Measurements from ENCODE around the gene SAP30L.

SAP30L gene

DNA sequence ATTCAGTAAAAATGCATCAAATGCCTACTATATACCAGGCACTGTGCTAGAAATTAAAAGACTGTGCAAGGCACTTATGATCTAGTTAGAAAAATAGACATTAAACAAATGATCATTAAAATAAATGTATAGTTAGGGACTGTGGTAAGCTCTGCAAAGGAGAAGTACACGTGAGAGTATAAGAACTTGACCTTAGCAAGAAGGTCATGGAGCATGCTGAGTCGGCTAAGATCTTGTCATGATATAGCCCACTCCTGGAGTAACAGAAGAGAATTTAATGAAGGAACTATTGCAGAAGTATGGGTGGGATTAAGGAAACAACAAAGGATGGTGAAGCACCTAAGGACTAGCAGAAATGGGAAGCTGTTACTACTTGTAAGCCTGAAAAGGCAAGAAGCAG, 23.5 kb upstream of the SAP30L start:
- no peak for DNase-seq

DNA sequence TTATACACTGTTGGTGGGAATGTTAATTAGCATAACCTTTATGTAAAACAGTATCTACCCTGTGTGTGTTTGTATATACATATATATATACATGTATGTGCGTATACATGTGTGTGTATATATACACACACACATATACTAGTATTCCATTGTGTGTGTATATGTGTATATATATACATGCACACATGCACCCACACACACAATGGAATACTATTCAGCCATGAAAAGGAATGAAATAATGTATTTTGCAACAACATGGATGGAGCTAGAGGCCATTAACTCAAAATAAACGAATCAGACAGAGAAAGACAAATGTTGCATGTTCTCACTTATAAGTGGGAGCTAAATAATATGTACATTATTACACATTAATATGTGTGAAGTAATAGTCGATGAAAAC, 17.6 kb upstream of the SAP30L start:
- DNase-seq: no peak

DNA sequence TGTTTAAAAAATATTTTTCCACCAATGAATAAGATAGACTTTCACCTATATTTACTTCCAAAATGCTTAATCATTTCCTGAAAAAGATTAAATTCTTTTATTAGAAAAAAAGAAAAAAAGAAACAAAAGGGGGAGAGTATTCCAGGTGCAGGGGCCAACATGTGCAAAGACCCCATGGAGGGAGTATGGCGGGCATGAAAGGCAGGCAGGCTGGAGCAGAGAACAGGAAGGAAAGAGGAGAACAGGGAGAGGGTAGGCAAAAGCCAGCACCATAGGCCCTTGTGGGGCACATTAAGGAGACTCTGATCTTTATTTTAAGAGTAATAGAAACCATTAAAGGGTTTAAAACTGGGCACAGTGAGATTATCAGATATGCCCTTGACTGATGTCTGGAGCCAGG, 16.5 kb upstream of the SAP30L start:
- DNase-seq: no peak

DNA sequence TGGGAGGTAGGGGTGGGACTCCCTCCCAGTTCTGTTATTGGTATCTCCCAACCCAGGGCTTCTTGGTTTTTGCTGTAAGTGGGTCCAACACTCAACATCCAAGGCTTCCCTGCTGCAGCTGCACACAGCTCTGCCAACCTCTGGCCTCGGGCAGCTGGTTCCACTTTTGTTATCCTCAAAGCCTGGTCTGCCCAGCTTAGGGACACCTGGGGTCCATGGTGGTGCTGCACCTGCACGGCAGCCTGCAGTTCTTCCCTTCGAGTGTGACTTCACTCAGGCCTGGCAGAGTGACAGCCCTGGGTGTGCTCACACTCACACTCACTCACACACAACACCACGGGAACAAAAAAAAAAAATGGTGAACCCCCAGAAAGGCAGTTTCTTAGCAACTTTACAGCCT, 15.3 kb upstream of the SAP30L start:
- no peak for DNase-seq

DNA sequence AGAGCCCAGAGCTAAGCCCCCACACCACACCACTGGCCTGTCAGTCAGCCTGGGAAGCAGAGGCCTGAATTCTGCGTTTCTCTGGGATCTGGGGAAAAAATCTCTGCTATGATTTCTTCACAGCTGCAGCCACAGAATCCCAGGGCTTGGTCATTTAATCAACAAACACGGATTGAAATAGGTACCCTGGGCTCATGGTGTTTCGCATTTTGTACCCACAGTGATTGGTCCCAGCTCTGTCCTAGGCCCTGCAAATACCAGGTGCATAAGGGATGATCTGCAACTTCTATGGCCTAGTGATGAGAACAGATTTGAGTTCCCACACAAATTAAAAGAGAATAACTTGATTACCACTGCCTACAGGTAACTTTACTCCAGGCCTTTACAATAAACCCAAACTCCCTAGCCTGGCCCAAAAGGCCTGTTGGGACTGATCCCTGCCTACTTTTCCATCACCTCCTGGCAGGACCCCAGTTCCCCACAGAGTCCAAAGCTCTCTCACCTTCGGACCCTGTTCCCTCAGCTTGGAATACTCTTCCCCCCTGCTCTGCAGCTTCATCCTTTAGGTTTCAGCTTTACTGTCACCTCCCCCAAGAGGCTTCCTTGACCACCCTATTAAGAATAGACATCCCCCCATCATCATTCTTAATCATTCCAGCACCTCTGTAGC, 14.7 kb upstream of the SAP30L start:
- no peak for DNase-seq

DNA sequence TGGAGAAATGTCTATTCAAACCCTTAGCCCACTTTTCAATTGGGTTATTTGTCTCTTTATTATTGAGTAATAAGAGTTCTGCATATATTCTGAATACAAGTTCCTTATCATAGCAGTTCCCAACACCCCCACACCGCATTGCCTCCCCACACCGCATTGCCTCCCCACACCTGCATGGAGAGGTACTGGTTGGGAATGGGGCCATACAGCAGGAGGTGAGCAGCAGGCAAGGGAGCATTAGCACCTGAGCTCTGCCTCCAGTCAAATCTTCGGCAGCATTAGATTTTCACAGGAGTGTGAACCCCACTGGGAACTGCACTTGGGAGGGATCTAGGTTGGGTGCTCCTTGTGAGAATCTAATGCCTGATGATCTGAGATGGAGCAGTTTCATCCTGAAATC, 10.6 kb upstream of the SAP30L start:
- no peak for DNase-seq

DNA sequence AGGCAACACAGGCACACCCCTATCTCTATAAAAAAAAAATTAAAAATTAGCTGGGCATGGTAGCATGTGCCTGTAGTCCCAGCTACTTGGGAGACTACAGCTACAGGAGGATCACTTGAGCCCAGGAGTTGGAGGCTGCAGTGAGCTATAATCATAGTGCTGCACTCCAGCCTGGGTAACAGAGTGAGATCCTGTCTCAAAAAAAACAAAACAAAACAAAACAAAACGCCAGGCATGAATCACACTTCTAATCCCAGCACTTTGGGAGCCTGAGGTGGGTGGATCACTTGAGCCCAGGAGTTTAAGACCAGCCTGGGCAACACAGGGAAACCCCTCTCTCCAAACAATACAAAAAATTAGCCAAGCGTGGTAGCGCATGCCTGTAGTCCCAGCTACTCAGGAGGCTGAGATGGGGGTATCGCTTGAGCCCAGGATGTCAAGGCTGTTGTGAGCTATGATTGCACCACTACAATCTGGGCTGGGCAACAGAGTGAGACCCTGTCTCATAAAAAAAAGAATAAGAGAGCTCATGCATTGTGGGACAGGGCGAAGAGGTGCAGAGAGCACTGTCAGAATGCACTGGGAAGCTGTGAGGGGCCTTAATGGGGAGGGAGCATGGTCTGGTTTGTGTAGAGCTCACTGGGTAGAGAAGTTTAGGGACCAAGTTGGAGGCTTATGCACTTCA, 8.4 kb upstream of the SAP30L start:
- DNase-seq: no peak

DNA sequence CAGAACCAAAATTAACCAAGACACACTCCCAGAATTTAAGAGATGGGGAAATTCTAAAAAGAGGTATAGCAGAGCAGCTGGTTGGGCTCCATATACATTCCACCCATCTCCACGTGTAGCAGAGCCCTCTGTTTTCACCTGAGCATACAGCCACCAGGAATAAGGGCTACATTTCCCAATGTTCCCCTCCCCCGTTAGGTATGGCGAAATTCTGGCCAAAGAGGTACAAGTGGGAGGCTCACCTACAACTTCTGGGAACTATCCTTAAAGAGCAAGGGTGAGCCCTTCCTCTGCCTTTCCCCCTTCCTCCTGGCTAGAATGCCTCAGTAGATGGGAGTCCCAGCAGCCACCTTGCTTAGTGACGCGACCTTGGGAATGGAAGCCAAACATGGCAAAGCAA, 5.3 kb upstream of the SAP30L start:
- DNase-seq: no peak

DNA sequence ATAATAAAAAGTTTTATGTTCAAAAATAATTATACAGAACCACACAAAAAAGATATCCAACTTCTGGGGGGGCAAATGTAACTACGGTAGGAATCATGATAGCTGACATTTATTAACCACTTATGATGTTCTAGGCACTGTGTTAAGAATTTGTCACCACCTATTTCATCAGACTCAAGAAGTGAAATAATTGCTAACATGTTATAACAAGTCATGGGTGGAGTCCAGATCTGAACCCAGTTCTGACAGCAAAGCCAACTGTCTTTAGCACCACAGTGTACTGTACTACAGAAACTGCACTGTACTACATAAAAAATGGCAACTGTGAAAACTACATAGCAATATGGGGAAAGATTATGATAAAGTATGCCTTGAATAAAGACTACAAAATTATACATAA, 3.0 kb upstream of the SAP30L start:
- no peak for DNase-seq

DNA sequence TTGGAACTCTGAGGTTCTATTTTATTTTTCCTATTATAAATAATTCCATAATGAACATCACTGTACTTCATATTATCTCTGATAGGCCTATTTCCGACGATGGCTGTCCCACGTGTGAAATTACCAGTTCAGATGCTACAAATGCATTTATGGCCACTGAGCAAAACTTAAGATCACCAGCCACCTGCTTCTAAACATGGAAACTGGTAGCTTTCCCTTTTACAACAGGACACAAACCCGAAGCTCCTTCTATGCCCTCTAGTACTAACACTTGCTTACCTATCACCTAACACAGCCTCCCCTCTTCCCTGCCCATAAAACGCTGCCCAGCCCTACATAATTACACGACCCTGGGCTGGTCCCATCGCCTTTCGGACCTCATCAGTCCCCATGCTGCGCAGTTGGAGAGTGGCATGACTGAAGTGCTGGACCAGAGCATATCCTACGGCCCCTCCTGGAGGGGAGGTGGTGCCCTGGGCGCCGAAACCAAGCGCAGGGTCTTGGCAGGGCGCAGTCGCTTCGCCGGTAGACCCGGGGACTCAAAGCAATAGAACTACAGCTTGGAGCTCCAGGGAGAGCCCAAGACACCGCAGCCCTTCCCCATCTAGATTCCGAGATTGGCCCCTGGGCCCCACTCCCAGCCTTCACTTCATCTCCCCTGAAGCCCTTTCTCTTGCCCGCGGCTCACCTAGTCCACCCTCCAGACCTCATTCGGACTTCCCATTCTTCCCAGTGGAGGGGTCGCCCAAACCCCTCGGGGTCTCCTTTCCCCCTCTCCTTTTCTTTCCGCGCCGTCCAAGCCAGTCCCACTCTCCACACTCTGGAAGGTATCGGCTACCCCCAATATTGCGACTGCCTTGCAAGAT, 1.0 kb upstream of the SAP30L start:
- peak; percentile 12 for DNase-seq

DNA sequence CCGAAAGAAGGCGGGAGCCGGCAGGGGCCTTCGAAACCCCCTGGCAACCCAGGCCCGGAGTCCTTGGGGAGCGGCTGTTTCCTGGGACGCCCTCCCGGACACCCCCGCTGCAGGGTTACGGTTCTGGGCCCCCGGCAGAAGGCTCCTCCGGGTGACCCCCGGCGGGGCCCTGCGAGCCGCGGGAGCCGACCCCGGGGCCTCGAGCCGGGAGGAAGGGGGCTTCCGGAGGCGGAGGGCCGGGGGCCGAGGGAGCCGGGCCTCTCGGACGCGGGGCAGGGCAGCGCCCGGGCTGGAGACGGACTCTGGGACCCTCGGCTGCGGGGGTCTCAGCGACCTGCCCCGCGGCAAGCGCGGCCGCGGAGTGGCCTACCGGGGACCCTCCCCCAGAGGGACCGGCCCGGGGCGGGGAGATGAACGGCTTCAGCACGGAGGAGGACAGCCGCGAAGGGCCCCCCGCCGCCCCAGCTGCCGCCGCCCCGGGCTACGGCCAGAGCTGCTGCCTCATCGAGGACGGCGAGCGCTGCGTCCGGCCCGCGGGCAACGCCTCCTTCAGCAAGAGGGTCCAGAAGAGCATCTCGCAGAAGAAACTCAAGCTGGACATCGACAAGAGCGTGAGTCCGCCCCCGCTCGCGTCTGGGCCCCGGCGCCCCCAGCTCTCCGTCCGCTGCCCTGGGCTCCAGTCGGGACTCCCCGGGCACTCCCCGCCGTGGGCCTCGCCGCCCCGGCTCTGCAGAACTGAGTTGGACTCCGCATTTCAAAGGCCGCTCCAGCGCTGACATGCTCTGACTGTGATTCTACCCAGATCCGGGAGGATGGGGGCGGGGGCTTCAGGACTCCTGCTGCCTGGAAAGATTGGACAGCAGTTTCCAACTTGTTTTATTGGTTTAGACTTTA, 645 bp downstream of the SAP30L start:
- DNase-seq: peak; percentile 17

DNA sequence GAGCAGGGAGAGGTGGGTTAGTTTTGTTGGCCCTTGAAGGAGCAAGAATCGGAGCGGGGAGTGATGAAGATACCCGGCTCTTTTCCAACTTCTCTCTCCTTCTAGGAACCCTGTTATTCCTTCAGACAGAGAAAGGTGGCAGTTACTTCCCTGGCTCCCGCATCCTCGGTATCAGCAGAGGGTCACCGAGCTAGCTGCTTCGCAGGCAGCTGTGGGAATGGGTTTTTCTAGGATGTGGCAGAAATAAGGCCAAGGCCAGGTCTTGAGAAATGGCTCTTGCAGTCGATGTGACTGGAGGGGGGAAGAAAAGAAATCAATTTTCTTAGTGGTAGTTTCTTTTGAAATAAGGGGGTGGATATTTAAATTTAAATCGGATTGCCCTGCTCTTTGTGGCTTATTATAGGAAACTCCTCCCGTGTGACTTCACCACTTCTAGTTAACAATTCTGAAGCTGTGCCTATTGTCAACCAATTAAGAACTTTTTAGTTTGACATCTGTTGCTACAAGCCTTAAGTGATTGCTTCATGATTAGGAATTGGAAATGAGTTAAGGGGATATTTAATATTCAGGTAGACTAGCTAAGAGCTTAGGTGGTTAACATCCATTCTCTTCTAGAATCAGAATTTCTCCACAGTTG, 1.4 kb downstream of the SAP30L start:
- DNase-seq: no peak

DNA sequence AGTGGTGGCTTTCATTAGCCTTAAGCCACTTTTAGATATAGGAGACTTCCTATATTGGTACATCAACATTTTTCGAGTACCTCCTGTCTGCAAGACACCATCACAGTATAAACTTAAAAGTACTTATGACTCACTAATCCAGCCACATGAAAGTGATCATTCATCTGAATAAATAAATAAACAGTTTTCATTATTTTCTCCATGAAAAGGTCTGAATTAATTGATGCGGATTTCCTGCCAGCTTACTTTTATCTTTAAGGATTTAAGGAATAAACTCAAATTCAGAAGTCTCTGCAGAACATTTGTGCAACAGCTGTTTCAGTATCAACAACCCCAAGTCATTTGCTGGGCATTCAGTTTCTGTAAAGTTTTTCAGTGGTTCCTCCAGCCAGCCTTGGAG, 4.0 kb downstream of the SAP30L start:
- no peak for DNase-seq

DNA sequence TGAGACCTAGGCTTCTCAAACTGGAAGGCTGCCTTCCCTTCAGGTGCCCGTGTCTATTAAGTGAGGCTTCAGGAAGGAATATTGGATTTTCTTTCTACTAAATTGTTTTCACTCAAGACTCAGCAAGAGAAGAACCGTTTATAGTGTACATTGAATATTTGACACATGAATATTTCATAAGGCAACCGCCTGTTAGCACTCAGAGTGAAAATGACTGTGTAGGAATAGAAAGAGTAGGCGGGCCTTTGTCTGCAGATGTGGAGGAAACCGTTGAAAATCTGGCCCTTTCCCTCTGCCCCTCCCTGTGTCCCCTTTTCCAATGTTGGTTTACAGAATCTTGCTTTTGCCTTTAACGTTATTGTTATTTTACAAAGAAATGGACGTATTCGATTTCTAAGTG, 6.2 kb downstream of the SAP30L start:
- DNase-seq: no peak

DNA sequence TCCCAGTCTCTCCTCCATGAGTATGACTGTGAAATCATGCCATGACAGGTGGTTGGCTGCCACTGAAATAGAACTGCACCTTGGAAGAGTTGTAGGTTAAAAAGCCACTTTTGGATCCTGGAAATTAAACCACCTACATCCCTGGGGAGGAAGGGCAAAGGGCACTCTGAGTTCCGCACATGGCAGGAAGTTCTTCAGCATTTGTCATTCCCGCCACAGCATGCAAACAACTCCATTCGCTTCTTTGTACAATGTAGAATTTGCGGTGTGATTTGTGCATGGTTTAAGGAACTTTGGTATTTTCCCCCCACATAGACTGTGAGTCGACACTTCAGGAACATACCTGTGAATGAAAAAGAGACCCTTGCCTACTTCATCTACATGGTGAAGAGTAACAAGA, 9.8 kb downstream of the SAP30L start:
- no peak for DNase-seq

DNA sequence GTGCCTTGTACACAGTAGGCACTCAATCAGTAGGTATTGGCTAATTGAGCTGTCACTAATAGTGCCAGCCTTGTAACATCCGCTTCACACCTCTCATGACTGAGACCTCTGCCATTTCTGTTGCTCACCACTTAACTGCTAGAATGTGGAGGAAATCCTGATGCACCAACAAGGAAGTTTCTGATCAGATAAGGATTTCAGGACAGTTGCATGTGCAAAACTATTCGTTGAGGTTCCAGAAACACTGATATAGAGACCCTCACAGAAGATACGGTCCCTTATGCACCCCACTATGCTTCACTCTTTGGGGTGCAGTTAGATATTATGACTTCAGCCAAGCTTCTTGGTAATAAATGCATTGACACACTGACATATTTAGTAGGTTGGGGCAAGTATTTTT, 10.7 kb downstream of the SAP30L start:
- no peak for DNase-seq

DNA sequence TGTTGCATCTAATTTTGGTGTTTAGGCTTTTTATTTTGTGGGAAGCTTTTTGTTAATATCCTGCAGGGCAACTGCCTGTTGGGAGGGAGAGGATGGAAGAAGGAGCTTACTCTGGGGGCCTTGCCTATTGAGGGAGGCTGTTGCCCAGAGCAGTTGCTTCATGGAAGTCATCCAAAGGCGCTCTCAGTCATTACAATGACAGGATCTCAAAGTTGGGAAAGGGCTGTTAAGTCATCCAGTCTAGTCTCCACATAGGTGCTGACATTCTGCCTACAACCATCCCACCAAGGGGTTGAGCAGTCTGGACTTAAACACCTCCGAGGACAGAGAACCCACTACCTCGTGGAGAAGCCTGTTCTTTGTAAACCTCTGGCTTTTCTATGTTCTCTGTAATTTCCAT, 13.2 kb downstream of the SAP30L start:
- DNase-seq: no peak

DNA sequence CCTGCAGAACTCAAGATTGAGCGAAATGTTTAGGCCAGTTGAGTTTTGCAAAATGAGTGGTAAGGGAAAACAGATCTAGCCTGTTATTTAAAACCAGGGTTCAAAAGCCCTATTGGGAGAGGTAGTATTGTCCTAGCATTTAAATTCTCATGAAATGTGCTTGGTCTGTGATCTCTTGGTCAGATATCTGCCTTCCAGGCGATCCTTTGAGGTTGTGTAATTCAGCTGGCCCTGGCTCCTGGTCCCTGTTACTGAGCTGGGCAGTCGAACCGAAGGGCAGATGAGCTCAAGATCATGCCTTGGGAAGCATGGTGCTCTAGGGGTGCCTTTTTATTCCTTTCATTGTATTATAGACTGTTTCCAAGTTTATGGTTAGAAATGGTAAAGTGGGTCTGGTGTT, 14.4 kb downstream of the SAP30L start:
- no peak for DNase-seq

DNA sequence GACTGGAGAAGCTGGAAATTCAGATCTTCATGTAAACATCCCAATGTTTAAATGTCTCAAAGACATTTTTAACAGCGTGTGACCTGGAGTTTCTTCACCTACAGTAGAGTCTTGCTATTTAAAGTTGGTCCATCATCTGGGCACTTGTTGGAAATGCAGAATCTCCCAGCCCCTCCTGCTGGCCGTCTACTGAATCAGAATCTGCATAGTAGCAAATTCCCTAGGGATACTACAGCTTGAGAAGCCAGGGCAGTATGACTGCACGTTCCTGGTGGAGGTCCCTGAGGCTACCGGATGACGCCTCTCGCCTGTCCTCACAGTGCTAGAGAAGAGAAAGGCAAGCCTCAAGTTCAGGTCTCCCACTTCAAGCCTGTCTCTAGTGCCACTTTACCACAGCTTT, 15.7 kb downstream of the SAP30L start:
- DNase-seq: no peak

DNA sequence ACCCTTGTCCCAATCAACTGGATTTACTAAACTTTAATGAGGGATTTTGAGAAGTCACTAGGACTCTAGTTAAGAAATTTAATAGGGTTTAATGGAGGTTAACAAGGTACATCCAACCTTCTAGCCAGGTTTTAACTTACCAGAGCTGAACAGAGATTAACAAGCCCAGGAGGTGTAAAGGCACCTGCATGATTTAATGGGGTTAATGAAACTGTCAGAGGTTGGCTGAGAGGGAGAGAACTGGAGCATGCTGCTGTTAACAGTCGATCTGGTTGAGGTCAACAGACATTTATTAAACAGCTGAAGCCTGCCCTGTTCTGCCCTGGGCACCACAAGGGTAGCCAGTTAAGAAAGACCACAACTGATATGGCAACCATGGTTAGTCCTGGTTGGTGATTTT, 18.6 kb downstream of the SAP30L start:
- no peak for DNase-seq

DNA sequence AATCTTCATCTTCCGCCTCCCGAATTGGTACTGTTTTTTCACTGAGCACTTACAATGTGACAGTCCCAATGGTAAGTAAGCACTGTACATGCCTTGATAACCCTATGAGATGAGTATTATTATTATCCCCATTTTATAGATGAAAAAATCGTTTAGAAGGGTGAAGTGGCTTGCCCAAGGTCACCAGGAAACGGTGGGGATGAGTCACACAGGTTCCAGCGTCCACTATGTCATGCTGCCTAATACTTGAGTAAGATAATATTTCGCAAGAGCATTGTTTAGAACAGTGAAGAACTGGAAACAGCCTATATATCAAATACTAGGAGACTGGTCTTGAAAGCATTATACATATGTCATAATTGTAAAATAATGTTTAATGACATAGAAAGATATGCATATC, 19.4 kb downstream of the SAP30L start:
- no peak for DNase-seq

DNA sequence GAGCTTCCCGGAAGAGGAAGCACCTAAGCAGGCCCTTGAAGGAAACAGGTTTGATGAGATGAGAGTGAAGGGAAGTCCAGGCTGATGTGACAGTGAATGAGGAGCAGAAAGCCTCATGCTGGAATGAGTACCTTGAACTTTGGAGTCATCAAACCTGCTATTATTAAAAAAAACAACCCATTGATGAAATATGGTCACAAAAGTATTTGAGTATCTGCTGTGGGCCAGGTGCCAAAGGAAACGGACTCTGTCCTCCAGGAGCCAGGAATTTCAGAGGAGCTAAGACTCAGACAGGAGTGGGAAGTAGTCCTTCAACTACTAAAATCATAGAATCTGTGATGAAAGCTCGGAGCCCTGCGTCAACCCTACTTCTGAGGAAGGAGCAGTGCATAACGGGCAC, 20.4 kb downstream of the SAP30L start:
- DNase-seq: no peak

DNA sequence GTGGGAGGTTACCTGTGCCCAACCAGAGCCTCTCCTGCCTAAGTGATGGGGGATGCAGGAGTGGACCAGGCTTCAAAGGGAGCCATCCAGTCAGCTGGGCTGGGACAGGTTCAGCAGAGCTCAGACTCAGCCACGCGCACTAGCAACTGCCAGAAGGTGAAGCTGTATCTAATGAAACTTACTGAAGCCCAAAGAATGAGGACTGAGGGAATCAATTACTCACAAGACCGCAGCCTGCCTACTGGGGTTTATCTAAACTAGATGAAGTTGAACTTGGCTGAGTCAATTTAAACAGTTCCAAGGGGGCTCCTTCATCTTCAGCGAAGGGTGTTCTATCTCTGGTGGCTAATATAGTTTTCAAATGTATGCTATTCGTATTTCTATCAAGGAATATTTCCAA, 20.9 kb downstream of the SAP30L start:
- DNase-seq: no peak
